Prostate gland (tissue), 2 donors: ENCODE data around the gene COTL1.
"Not testable (repeated sequence)": the region's sequence is repeated elsewhere in the genome, so short reads cannot be mapped to it uniquely, and the experiment has no call there.

Source experiments
- POLR2A ChIP-seq: fragments of 450-650 bp; IDR thresholded peaks from one replicate; pipeline ENCODE4 v1.6.1; 2016; ENCODE audit warnings: antibody characterized with exemption, mild to moderate bottlenecking
- TF ChIP-seq, protein P1 (sequence below), 4 experiments: fragments of 200-600 bp in 2 of 4; fragments of 450-650 bp in 2 of 4; sonication (generic) in 2 of 4; IDR thresholded peaks; 1 replicate in 3 of 4; 2 replicates in 1 of 4; pipeline ENCODE4 v1.5.1; 2016 to 2019; ENCODE audit warnings: antibody characterized with exemption in 4 of 4, mild to moderate bottlenecking in 2 of 4, moderate library complexity in 2 of 4

DNA sequence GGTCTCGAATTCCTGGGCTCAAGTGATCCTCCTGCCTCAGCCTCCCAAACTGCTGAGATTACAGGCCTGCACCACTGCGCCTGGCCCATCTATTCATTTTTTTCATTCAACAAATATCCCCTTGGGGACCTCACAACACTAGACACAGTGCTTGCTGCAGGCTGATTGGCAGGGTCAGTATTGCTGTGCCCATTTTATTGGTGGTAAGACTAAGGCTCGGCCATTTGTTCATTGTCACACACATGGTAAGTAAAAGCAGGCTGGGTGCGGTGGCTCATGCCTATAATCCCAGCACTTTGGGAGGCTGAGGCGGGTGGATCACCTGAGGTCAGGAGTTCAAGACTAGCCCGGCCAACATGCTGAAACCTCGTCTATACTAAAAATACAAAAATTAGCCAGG, 15.0 kb upstream of the COTL1 start:
- TF ChIP-seq, protein P1, sequence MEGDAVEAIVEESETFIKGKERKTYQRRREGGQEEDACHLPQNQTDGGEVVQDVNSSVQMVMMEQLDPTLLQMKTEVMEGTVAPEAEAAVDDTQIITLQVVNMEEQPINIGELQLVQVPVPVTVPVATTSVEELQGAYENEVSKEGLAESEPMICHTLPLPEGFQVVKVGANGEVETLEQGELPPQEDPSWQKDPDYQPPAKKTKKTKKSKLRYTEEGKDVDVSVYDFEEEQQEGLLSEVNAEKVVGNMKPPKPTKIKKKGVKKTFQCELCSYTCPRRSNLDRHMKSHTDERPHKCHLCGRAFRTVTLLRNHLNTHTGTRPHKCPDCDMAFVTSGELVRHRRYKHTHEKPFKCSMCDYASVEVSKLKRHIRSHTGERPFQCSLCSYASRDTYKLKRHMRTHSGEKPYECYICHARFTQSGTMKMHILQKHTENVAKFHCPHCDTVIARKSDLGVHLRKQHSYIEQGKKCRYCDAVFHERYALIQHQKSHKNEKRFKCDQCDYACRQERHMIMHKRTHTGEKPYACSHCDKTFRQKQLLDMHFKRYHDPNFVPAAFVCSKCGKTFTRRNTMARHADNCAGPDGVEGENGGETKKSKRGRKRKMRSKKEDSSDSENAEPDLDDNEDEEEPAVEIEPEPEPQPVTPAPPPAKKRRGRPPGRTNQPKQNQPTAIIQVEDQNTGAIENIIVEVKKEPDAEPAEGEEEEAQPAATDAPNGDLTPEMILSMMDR (IDR thresholded peaks at IDR 0.05): not testable (repeated sequence)
- TF ChIP-seq POLR2A: not testable (repeated sequence)
